GM23338 (cell line): ENCODE data around the gene CER1.

Experiments used
- EZH2 ChIP-seq: fragments of 200-600 bp; sonication (generic); IDR thresholded peaks from one replicate; pipeline ENCODE4 v1.8.0; 2017; ENCODE audit warnings: antibody characterized with exemption, mild to moderate bottlenecking, low read depth; ENCODE audit not compliant: unreplicated experiment
- JUNB ChIP-seq: IDR thresholded peaks from one replicate; pipeline ENCODE4 v1.6.1; 2016; ENCODE audit warnings: antibody characterized with exemption; ENCODE audit not compliant: unreplicated experiment
- POLR2AphosphoS5 ChIP-seq: IDR thresholded peaks from 2 replicates; pipeline ENCODE4 v1.6.1; 2016; ENCODE audit warnings: antibody characterized with exemption, low read depth
- TF ChIP-seq, protein P1 (sequence below), 2 experiments: fragments of 200-600 bp in 1 of 2; sonication (generic) in 1 of 2; conservative IDR thresholded peaks; 2 replicates each; pipeline versions ENCODE4 v1.5.1 to v1.6.1; 2016 to 2017; ENCODE audit warnings: antibody characterized with exemption in 2 of 2, low read depth in 2 of 2, mild to moderate bottlenecking in 2 of 2, moderate library complexity in 1 of 2

DNA sequence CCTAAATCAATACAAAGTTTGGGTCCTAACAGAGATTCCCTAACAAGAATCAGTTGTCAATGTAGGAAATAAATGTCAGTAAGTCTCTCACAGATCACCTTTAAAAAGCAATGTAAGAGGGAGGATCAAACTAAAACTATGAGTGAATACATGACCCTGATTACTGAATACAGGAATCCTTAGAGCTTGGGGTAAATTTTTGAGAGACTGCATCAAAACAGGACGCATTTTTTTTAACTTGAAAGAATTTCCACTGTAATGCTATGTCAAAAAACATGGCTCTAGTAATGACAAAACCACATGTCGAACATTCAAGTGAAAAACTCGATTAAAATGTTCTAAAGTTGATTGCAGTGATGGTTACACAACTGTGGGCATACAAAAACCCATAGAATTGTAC is 51.2 kb downstream of the CER1 start:
- TF ChIP-seq, protein P1, sequence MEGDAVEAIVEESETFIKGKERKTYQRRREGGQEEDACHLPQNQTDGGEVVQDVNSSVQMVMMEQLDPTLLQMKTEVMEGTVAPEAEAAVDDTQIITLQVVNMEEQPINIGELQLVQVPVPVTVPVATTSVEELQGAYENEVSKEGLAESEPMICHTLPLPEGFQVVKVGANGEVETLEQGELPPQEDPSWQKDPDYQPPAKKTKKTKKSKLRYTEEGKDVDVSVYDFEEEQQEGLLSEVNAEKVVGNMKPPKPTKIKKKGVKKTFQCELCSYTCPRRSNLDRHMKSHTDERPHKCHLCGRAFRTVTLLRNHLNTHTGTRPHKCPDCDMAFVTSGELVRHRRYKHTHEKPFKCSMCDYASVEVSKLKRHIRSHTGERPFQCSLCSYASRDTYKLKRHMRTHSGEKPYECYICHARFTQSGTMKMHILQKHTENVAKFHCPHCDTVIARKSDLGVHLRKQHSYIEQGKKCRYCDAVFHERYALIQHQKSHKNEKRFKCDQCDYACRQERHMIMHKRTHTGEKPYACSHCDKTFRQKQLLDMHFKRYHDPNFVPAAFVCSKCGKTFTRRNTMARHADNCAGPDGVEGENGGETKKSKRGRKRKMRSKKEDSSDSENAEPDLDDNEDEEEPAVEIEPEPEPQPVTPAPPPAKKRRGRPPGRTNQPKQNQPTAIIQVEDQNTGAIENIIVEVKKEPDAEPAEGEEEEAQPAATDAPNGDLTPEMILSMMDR (conservative IDR thresholded peaks at IDR 0.05; ENCODE audit: low read depth in 2 of 2) = no peak
- TF ChIP-seq EZH2 (no peak), POLR2AphosphoS5 (no peak), JUNB (no peak)
